IPS-NIHi11 (cell line): ENCODE results near the gene MMRN2.
A peak's percentile ranks its signal among the peaks of the same experiment; 100 is the strongest.
"Not testable (repeated sequence)": the region's sequence is repeated elsewhere in the genome, so short reads cannot be mapped to it uniquely, and the experiment has no call there.

Source experiments
- DNase-seq: peaks from one replicate; pipeline ENCODE4 v3.0.0; 2012; ENCODE audit warnings: mixed read lengths, low spot score

Gene MMRN2

GRCh38 chr10:86956848-86957448 lies 467 bp downstream of the MMRN2 start:
- DNase-seq = no peak

DNA sequence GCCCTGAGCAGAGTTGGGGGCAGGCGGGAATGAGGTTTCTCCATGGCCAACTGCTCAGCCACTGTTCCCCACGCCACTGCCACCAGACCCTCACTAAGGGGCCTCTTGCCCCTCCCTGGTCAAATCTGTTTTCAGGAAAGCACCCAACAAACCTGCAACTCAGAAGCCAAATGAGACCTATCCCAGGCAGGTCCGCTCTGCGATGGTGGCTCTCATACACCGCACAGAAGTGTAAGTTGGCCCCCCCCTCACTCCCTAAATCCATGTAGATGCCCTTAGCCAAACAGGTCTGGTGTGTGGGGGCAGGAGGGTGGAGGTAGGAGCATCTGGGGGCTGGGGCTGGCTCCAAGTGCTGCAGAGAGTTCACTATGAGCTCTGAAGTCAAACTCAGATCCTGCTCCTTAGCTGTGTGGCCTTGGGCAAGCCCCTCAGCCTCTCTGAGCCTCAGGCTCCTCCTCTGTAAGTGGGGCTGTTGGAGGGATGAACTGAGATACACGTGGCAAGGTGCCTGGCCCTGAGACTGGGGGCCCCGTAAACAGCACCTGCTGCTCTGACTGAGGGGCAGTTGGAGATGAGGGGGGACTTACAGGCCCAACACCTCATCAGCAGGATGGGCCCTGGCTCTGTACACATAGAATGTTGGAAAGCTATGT lies 1.1 kb downstream of the MMRN2 start:
- DNase-seq = no peak

DNA sequence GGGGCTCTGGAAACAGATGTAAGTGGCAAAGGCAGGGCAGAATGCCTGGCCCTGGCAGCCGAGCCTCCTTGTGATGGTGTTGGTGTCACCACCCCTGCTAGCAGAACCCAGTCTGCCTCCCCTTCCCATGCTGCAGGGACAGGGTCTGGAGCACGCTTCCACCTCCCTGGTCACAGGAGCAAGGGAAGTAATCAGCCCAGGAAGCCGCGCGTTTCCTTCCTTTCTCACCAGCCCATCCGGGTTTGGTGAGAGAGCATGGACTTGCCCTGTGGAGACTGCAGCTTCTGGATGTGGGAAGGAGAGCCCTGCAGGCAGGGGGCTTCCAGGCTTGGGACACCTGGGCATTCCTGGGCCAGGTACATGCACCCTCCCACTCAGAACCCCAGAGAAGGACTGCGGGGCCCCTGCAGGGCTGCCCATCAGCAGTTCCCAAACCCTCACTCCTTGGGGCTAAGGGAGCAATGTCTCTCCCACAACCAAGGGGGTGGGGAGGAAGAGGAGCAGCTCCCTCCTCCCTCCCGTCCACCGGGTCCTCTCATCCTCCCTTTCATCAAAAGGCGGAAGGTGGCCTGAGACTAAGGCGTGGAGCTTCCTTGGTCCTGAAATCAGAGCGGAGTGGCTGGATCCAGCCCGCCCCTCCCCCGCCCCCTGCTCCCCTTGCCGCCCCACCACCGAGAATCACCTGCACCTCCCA lies 1.8 kb downstream of the MMRN2 start:
- DNase-seq = no peak

DNA sequence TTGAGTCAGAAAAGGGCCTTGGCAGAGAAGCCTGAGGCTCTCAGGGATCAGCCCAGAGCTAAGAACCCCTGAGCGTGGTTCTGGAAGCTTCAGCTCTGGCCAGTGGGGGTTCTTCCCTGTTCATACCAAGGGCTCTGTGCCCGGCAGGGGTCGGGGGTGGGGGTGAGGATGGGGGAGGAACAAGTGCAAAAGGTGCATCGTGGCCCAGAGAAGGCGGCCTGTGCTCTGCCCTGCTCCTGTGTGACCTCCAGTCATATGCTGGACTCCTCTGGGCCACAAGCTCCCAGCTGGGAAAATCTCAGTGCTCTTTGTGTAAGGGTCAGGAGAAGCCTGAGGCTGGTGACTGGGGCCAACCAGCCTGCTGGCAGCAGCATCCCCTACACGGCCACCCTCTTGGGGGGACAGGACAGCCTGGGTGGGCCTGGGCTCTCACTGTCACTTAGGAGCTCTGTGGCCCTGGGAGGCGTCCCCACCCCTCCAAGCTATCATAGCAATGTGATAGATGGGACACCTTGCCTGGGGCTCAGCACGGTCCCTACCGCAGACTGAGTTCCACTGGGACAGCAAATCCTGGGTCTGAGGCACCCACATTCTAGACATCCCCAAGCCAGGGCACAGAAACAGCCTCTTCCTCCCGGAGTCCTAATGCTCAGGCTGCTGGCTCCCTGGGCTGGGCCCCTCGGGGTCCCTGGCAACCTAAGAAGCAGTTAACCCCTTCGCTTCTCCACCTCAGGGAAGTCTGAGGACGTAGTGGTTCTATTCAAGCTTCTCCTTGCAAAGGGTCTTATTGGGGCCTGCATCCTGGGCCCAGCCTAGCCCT lies 2.5 kb downstream of the MMRN2 start:
- no peak for DNase-seq

GRCh38 chr10:86953747-86954680 lies 3.4 kb downstream of the MMRN2 start:
- DNase-seq = peak; percentile 83

DNA sequence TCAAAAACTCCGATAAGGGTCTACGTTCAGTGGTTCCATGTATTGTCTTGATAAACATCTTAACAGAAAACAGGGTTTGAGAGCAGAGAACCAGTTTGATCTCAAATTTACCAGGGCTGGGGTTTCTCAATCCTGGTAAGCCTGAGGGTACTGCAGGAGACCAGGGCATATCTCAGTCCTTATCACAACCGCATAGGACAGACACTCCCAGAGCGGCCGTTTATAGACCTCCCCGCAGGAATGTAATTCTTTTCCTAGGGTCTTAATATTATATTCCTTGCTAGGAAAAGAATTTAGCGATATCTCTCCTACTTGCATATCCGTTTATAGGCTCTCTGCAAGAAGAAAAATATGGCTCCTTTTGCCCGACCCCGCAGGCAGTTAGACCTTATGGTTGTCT lies 4.7 kb downstream of the MMRN2 start:
- DNase-seq = not testable (repeated sequence)

- DNase-seq = no peak
Measured at GRCh38 chr10:86952106-86952505, 5.3 kb downstream of the MMRN2 start.

GRCh38 chr10:86951184-86951761 lies 6.1 kb downstream of the MMRN2 start:
- DNase-seq = no peak

- DNase-seq = no peak
Measured at GRCh38 chr10:86950349-86950748, 7.1 kb downstream of the MMRN2 start.

GRCh38 chr10:86947806-86948205 lies 9.6 kb downstream of the MMRN2 start:
- DNase-seq = not testable (repeated sequence)

DNA sequence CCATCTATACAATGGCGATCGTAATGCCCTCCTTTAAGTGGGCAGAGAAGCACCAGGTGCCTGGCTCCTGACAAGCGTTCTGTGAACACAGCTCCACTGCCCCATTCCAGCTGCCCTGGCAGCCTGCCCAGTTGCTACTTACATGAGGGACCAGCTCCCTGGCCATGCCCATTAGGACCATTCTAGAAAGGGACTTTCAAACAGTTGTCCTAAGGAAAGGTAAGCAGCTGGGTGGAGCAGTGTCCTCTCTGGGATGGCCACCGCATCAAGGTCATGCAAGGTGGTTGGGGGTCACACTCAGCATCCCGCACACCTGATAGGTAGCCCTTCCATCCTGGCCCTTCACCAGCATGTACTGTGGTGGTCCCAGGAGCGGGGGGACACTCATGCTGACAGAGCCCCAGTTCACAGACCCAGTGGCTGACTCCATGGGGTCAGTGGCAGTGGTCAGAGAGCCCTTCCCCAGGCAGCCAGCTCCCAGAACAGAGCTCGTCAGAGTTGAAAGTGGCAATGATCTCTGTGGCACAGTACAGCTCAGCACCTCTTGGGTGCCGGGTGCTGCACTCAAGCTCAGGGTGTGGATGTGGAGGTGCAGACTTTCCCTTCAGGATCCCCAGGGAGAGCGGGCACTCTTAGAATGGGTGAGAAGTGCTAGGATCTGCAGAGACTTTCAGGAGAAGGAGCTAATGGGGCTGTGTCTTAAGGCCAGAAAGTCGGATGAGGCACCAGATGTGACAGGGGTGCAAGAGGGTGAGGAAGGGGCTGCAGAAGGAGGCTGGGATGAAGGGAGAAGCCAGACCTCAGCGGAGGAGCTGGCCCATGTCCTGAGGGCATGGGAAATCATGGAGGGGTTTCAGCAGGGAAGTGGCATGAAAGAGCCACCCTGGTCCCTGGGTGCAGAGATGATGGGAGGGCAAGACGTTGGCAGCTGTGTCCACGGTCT lies 10.9 kb downstream of the MMRN2 start:
- DNase-seq = no peak

DNA sequence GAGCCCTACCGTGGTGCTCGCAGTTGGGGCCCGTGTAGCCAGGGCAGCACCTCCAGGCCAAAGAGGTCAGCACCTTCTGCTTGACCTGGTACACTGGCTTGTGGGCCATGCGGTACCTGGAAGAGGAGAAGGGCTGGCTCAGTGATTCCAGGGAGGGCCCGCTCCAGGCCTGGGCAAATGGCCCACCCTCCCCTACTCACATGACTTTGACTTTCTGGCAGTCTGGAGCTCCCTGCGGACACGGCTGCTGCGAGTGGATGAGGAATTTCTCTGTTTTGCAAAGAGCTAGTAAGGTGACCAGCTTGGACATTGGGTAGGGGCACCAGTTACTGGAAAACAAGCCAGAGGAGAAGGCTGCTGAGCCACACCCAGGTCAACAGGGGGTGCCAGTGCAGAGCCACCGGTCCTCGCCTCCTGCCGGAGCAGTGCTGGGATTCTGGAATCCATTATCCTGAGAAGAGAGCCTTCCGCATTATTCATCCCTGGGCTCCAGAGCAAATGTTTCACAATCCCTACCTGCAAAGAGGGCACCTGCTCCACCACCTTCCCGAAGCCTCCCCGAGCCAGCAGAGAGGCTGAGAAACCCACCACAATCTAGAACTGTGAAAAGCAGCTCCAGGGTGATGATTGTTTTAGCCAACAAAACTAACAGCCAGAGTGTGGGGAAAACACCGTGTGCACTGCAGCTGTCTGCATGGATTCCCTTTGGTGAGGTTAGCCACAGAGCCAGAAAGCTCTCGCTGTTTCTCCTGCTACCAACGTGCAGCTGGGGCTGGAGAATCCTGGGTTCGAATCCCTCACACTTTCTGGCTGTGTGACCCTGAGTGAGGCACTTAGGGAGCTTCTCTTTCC lies 11.8 kb downstream of the MMRN2 start:
- DNase-seq = peak; percentile 72

GRCh38 chr10:86944907-86945306 lies 12.5 kb downstream of the MMRN2 start:
- no peak for DNase-seq

- DNase-seq = no peak
Measured at GRCh38 chr10:86944471-86944870, 12.9 kb downstream of the MMRN2 start.

- DNase-seq = no peak
Measured at GRCh38 chr10:86944031-86944419, 13.4 kb downstream of the MMRN2 start.

DNA sequence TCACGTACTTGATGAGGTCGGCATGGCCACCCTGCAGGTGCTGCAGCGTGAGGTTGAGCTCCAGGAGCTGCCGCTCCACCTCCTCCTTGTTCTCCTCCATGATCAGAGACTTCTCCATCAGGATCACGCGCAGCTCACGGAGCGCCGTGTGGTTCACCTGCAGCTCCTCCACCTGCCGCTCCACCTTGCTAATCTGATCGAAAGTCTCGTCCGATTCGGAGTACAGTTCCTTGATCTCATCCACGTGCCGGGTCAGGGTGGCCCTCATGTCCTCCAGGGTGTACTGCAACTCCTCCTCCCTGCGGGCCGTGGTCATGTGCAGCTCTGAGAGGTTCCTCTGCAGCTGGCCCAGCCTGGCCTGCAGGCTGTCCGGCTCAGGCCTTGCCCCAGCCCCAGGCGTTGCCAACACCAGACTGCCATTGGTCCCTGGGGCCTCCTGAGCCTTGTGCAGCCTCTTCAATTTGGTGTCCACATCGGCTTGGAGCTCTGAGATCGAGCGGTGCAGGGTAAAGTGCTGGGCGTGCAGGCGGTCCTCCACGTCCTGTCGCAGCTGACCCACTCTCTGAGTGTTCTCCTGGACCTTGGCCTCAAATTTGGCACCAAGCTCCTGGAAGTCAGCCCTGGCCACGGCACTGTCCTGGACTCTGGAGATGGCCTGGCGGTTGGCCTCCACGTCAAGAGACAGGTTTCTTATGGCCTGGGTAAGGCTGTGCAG lies 13.9 kb downstream of the MMRN2 start:
- no peak for DNase-seq

- DNase-seq = no peak
Measured at GRCh38 chr10:86942441-86943315, 14.7 kb downstream of the MMRN2 start.
